A673 (cell line): ENCODE measurements around the gene DNAJB12. TPM values are rescaled to one million over a fixed set of nuclear protein-coding genes. Genes with fewer than 3 reads are reported as not detected.

Source experiments
- BruUV-seq: library from RNA; stranded (reverse); fragments of 400-500 nt; replicated peaks from 2 replicates; lab custom pipeline; 2021; lab: Mats Ljungman, UMichigan
- CTCF ChIA-PET: fragments of 300-600 bp; sonication (Branson Sonifier 250); formaldehyde crosslinking; loops from one replicate; lab custom pipeline; 2022; ENCODE audit warnings: antibody characterized with exemption; lab: Charles Lee
- POLR2A ChIA-PET: fragments of 300-600 bp; sonication (Branson Sonifier 250); formaldehyde crosslinking; loops from one replicate; lab custom pipeline; 2022; ENCODE audit warnings: antibody characterized with exemption; ENCODE audit not compliant: low non-redundant PET; lab: Charles Lee
- DNase-seq: peaks from one replicate; pipeline ENCODE4 v3.0.0-alpha.2; 2015; ENCODE audit warnings: low spot score
- H3K27ac ChIP-seq: fragments of 200-600 bp; sonication (generic); 2 replicates; pipeline ENCODE4 v1.5.1; 2016; ENCODE audit warnings: mixed run types, low read depth, mild to moderate bottlenecking, mixed read lengths, antibody characterized with exemption, low read length; ENCODE audit not compliant: poor library complexity, severe bottlenecking
- H3K27me3 ChIP-seq: fragments of 200-600 bp; sonication (generic); replicated peaks from 2 replicates; pipeline ENCODE4 v1.6.1; 2017; ENCODE audit warnings: mixed run types, low read depth, mild to moderate bottlenecking, mixed read lengths, antibody characterized with exemption, low read length; ENCODE audit not compliant: insufficient read depth, poor library complexity
- H3K36me3 ChIP-seq: fragments of 200-600 bp; sonication (generic); 2 replicates; pipeline ENCODE4 v1.6.1; 2016; ENCODE audit warnings: mixed run types, mild to moderate bottlenecking, mixed read lengths, antibody characterized with exemption, low read length; ENCODE audit not compliant: insufficient read depth, poor library complexity, severe bottlenecking
- H3K4me1 ChIP-seq: fragments of 200-600 bp; sonication (generic); 2 replicates; pipeline ENCODE4 v1.6.1; 2017; ENCODE audit warnings: mixed run types, mild to moderate bottlenecking, mixed read lengths, antibody characterized with exemption, low read length; ENCODE audit not compliant: insufficient read depth, poor library complexity, severe bottlenecking
- H3K4me3 ChIP-seq: fragments of 200-600 bp; sonication (generic); 2 replicates; pipeline ENCODE4 v1.5.1; 2016; ENCODE audit warnings: low read depth, mixed run types, mild to moderate bottlenecking, mixed read lengths, low read length; ENCODE audit not compliant: poor library complexity, severe bottlenecking
- H3K9me3 ChIP-seq: fragments of 200-600 bp; sonication (generic); 2 replicates; pipeline ENCODE4 v1.6.1; 2016; ENCODE audit warnings: mixed run types, low read depth, mild to moderate bottlenecking, mixed read lengths, antibody characterized with exemption, low read length; ENCODE audit not compliant: poor library complexity, severe bottlenecking
- CTCF ChIP-seq: fragments of 300-800, 200-600 bp; sonication (generic); conservative IDR thresholded peaks from 2 replicates; pipeline ENCODE4 v1.5.1; 2017; ENCODE audit warnings: low read depth, mild to moderate bottlenecking, antibody characterized with exemption, low read length, moderate library complexity, mixed read lengths
- EZH2 ChIP-seq: fragments of 200-600 bp; sonication (generic); IDR thresholded peaks from 2 replicates; pipeline ENCODE4 v1.6.1; 2017; ENCODE audit warnings: borderline replicate concordance, low read depth, mild to moderate bottlenecking, mixed read lengths, antibody characterized with exemption, low read length; ENCODE audit not compliant: poor library complexity, severe bottlenecking
- intact Hi-C: fragments of 100-400 bp; cut with micrococcal nuclease; formaldehyde crosslinking; loops from one replicate; pipeline ENCODE4 v1.10.0; 2022; ENCODE audit not compliant: unreplicated experiment
- total RNA-seq: library from RNA; stranded (reverse); gene quantifications from 2 replicates; pipeline ENCODE4 v1.2.3, GENCODE V29; 2021

The DNAJB12 gene
- total RNA-seq, 1 experiment from 2014 or later: 29.5 TPM

- POLR2A ChIA-PET: no interaction called here
- Histone ChIP-seq H3K4me3 (no peak overlapping the region), H3K9me3 (no peaks in the 10 kb centered on the region), H3K27ac (no peak overlapping the region), H3K36me3 (no peaks in the 10 kb centered on the region), H3K27me3 (no peaks in the 10 kb centered on the region), H3K4me1 (peaks cover 4% of the 10 kb centered on the region)
- no peak for DNase-seq
- TF ChIP-seq CTCF: no peak
- TF ChIP-seq EZH2: no peak
- BruUV-seq: no TSS peak
- CTCF ChIA-PET: no interaction called here
- intact Hi-C loops: no loop called here
These were observed 48.4 kb downstream of the DNAJB12 start for GRCh38 chr10:72306215-72306760.

- Histone ChIP-seq H3K4me1 (peaks cover 8% of the 10 kb centered on the region), H3K27ac (no peak overlapping the region), H3K9me3 (no peaks in the 10 kb centered on the region), H3K4me3 (no peak overlapping the region), H3K27me3 (no peaks in the 10 kb centered on the region), H3K36me3 (no peaks in the 10 kb centered on the region)
- POLR2A ChIA-PET: interaction anchor here (1.0 kb wide), 1 partner anchor 30 kb away, joined by 3 read pairs; no protein-coding TSS in a partner anchor
- CTCF ChIA-PET: interaction anchor here (0.6 kb wide), 1 partner anchor 16 kb away, joined by 11 read pairs; no protein-coding TSS in a partner anchor
- intact Hi-C loops: no loop called here
- TF ChIP-seq EZH2: no peak
- TF ChIP-seq CTCF: no peak
- no TSS peak for BruUV-seq
- no peak for DNase-seq
These were observed 51.1 kb downstream of the DNAJB12 start for GRCh38 chr10:72303424-72304128.

- Histone ChIP-seq H3K4me3 (no peak overlapping the region), H3K27ac (peak overlapping the region; percentile 98), H3K9me3 (no peaks in the 10 kb centered on the region), H3K27me3 (no peaks in the 10 kb centered on the region), H3K4me1 (peaks cover 22% of the 10 kb centered on the region), H3K36me3 (no peaks in the 10 kb centered on the region)
- BruUV-seq: no TSS peak
- intact Hi-C loops: no loop called here
- ChIA-PET CTCF (no interaction called here), POLR2A (no interaction called here)
- no peak for DNase-seq
- TF ChIP-seq EZH2 (no peak), CTCF (no peak)
These were observed 55.9 kb downstream of the DNAJB12 start for GRCh38 chr10:72298592-72299519.
